OCI-LY1 (cell line): Measurements from ENCODE around the gene MUC3A.

Experiments
- CTCF ChIP-seq: fragments of 200-600 bp; sonication (generic), shearing (Covaris generic); IDR thresholded peaks from 2 replicates; pipeline ENCODE4 v1.5.1; 2017; ENCODE audit warnings: mild to moderate bottlenecking, antibody characterized with exemption, low read length, moderate library complexity, mixed read lengths
- EZH2 ChIP-seq: fragments of 200-600 bp; sonication (generic), shearing (Covaris generic); IDR thresholded peaks from 2 replicates; pipeline ENCODE4 v1.8.0; 2017; ENCODE audit warnings: borderline replicate concordance, mixed run types, mild to moderate bottlenecking, antibody characterized with exemption, low read length, moderate library complexity, mixed read lengths

- TF ChIP-seq CTCF (no peak), EZH2 (no peak)
Measured at GRCh38 chr7:100947792-100948191, 1.5 kb upstream of the MUC3A start.
